CD14-positive monocyte (primary cell): Measurements from ENCODE around the gene ITIH6. TPM values are rescaled to one million over a fixed set of nuclear protein-coding genes. Genes with fewer than 3 reads are reported as not detected.
"Not testable (repeated sequence)": the region's sequence is repeated elsewhere in the genome, so short reads cannot be mapped to it uniquely, and the experiment has no call there.

ENCODE experiments used
- DNase-seq, 3 donors: peaks; one replicate each; pipeline ENCODE4 v3.0.0-alpha.2; 2011 to 2022
- H2AFZ ChIP-seq: 2 replicates; pipeline ENCODE4 v1.6.0; 2012; ENCODE audit warnings: mild to moderate bottlenecking, low read depth, low read length, inconsistent platforms; ENCODE audit not compliant: insufficient read depth, poor library complexity, severe bottlenecking
- H3K27ac ChIP-seq, 2 donors: 1 replicate in 1 of 2; 2 replicates in 1 of 2; pipeline ENCODE4 v1.5.1; 2012 to 2013; ENCODE audit warnings: low read length in 2 of 2, control low read depth in 1 of 2, inconsistent platforms in 1 of 2, low read depth in 1 of 2, mild to moderate bottlenecking in 1 of 2
- H3K27me3 ChIP-seq, 2 donors: one replicate each; pipeline versions ENCODE4 v1.6.0 to v1.6.1; 2011 to 2013; ENCODE audit warnings: low read length in 2 of 2; ENCODE audit not compliant: control insufficient read depth in 2 of 2, insufficient read depth in 2 of 2
- H3K36me3 ChIP-seq, 2 donors: replicated peaks in 1 of 2; 1 replicate in 1 of 2; 2 replicates in 1 of 2; pipeline versions ENCODE4 v1.5.1 to v1.6.1; 2012 to 2013; ENCODE audit warnings: low read length in 2 of 2, control low read depth in 1 of 2, inconsistent platforms in 1 of 2, mild to moderate bottlenecking in 1 of 2; ENCODE audit not compliant: insufficient read depth in 2 of 2, control insufficient read depth in 1 of 2
- H3K4me1 ChIP-seq, 2 donors: 1 replicate in 1 of 2; 2 replicates in 1 of 2; pipeline versions ENCODE4 v1.5.1 to v1.6.1; 2012 to 2013; ENCODE audit warnings: low read length in 2 of 2, control low read depth in 1 of 2, inconsistent platforms in 1 of 2, mild to moderate bottlenecking in 1 of 2, moderate library complexity in 1 of 2; ENCODE audit not compliant: insufficient read depth in 2 of 2, control insufficient read depth in 1 of 2
- H3K4me2 ChIP-seq: replicated peaks from 2 replicates; pipeline ENCODE3; 2012; ENCODE audit warnings: low read length, moderate library complexity, mild to moderate bottlenecking; ENCODE audit not compliant: poor library complexity, severe bottlenecking; ENCODE audit errors: extremely low read depth
- H3K4me3 ChIP-seq, 3 experiments: fragments of 200-600 bp in 1 of 3; sonication (generic) in 1 of 3; replicated peaks in 1 of 3; 1 replicate in 2 of 3; 2 replicates in 1 of 3; pipeline ENCODE4 v1.5.1; 2011 to 2013; ENCODE audit warnings: low read length in 3 of 3, mild to moderate bottlenecking in 3 of 3, control low read depth in 2 of 3, low read depth in 2 of 3, inconsistent platforms in 1 of 3, moderate library complexity in 1 of 3
- H3K79me2 ChIP-seq: 2 replicates; pipeline ENCODE4 v1.6.0; 2012; ENCODE audit warnings: mild to moderate bottlenecking, control low read depth, inconsistent platforms, low read length, moderate library complexity; ENCODE audit not compliant: insufficient read depth
- H3K9ac ChIP-seq: 2 replicates; pipeline ENCODE4 v1.6.0; 2017; ENCODE audit warnings: low read length, mild to moderate bottlenecking; ENCODE audit not compliant: insufficient read depth, poor library complexity, severe bottlenecking
- H3K9me3 ChIP-seq, 2 donors: replicated peaks in 1 of 2; 1 replicate in 1 of 2; 2 replicates in 1 of 2; pipeline versions ENCODE4 v1.5.1 to v1.6.1; 2012 to 2013; ENCODE audit warnings: low read length in 2 of 2, control low read depth in 1 of 2; ENCODE audit not compliant: control insufficient read depth in 1 of 2, insufficient read depth in 1 of 2
- H4K20me1 ChIP-seq: 2 replicates; pipeline ENCODE4 v1.6.0; 2012; ENCODE audit warnings: mild to moderate bottlenecking, low read length, control low read depth, moderate library complexity; ENCODE audit not compliant: insufficient read depth
- H3K27ac Mint-ChIP-seq, 7 donors: one replicate each; pipeline ENCODE4 v1.8.0; 2020; ENCODE audit warnings: mild to moderate bottlenecking in 7 of 7, mixed read lengths in 7 of 7, moderate library complexity in 6 of 7, inconsistent platforms in 2 of 7
- H3K27me3 Mint-ChIP-seq, 3 donors: one replicate each; pipeline ENCODE4 v1.8.0; 2021 to 2022; ENCODE audit warnings: low read depth in 3 of 3, mild to moderate bottlenecking in 3 of 3, mixed read lengths in 3 of 3, moderate library complexity in 3 of 3, inconsistent platforms in 1 of 3
- H3K36me3 Mint-ChIP-seq, 2 donors: one replicate each; pipeline ENCODE4 v1.8.0; 2020; ENCODE audit warnings: mixed read lengths in 2 of 2, inconsistent platforms in 1 of 2, mild to moderate bottlenecking in 1 of 2
- H3K4me1 Mint-ChIP-seq: one replicate; pipeline ENCODE4 v1.8.0; 2020; ENCODE audit warnings: mild to moderate bottlenecking, mixed read lengths
- H3K4me3 Mint-ChIP-seq, 2 donors: one replicate each; pipeline ENCODE4 v1.8.0; 2020; ENCODE audit warnings: mild to moderate bottlenecking in 2 of 2, mixed read lengths in 2 of 2, moderate library complexity in 1 of 2
- H3K9me3 Mint-ChIP-seq, 7 donors: one replicate each; pipeline ENCODE4 v1.8.0; 2020 to 2022; ENCODE audit warnings: mixed read lengths in 7 of 7, mild to moderate bottlenecking in 6 of 7, moderate library complexity in 6 of 7, inconsistent platforms in 2 of 7
- CTCF ChIP-seq: fragments of 200-600 bp; IDR thresholded peaks from one replicate; pipeline ENCODE4 v1.8.0; 2022; ENCODE audit warnings: antibody characterized with exemption, mild to moderate bottlenecking
- WGBS: methylation state at CpG from one replicate; pipeline ENCODE4 v1.1.5; 2013; ENCODE audit warnings: missing lambda C conversion rate; ENCODE audit not compliant: insufficient coverage; 5-methylcytosine and 5-hydroxymethylcytosine counted together
- intact Hi-C, 2 donors: fragments of 100-400 bp; cut with micrococcal nuclease; formaldehyde crosslinking; loops; one replicate each; pipeline versions ENCODE4 v1.15.0 to v1.15.1; 2023
- polyA plus RNA-seq, 3 donors: library from polyadenylated mRNA; depleted of rRNA in 1 of 3; unstranded in 2 of 3; stranded (reverse) in 1 of 3; fragments of 300-500 nt in 2 of 3; fragments of >200 nt in 1 of 3; fragmentation: Illumina TruSeq in 2 of 3; gene quantifications; 1 replicate in 2 of 3; 2 replicates in 1 of 3; pipeline ENCODE4 v1.2.3, GENCODE V29; 2012 to 2021

ITIH6 gene
- polyA plus RNA-seq, 3 donors = not detected

GRCh38 chrX:54746928-54747327 is 51.1 kb downstream of the ITIH6 start:
- Histone ChIP-seq H4K20me1 (no peaks in the 10 kb centered on the region), H3K9me3 (no peaks in the 10 kb centered on the region), H3K27ac (no peak overlapping the region), H3K36me3 (no peaks in the 10 kb centered on the region), H3K9ac (no peak overlapping the region), H3K79me2 (no peaks in the 10 kb centered on the region), H3K4me1 (no peaks in the 10 kb centered on the region), H3K27me3 (no peaks in the 10 kb centered on the region), H3K4me3 (no peak overlapping the region), H3K4me2 (no peak overlapping the region), H2AFZ (no peak overlapping the region)
- no peak overlapping the region for H3K4me3 Mint-ChIP-seq
- peaks cover 0 to 5% (median 2%) of the 10 kb centered on the region in 7 donors for H3K9me3 Mint-ChIP-seq
- peaks cover 0 to 9% (median 1%) of the 10 kb centered on the region in 3 donors for H3K27me3 Mint-ChIP-seq
- no CpG with 5 or more reads among the region's 2 CpGs for WGBS
- TF ChIP-seq CTCF = no peak
- DNase-seq = no peak
- no peak overlapping the region for H3K27ac Mint-ChIP-seq
- H3K36me3 Mint-ChIP-seq = no peaks in the 10 kb centered on the region
- intact Hi-C loops = no loop called here
- no peaks in the 10 kb centered on the region for H3K4me1 Mint-ChIP-seq

DNA sequence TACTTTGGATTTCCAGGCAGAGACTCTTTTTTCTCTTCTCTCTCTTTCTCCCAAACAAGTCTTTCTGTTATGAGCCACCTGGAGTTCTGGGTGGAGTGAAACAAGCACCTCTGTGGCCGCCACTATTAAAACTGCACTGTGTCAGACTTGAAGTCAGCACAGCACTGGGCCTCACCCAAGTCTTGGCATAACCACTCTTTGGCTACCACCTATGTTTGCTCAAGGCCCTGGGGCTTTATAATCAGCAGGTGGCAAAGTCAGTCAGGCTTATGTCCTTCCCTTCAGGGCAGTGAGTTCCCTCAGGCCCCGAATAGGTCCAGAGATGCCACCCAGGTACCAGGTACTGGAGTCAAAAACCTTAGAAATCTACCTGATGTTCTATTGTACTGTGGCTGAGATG is 52.4 kb downstream of the ITIH6 start:
- no peaks in the 10 kb centered on the region for H4K20me1 ChIP-seq
- H3K36me3 Mint-ChIP-seq = no peaks in the 10 kb centered on the region
- no peaks in the 10 kb centered on the region for H3K4me1 Mint-ChIP-seq
- intact Hi-C loops = no loop called here
- peaks cover 0 to 7% (median 1%) of the 10 kb centered on the region in 3 donors for H3K27me3 Mint-ChIP-seq
- TF ChIP-seq CTCF = no peak
- H3K27ac ChIP-seq = no peak overlapping the region
- no CpG with 5 or more reads among the region's 2 CpGs for WGBS
- no peak overlapping the region for H3K4me3 ChIP-seq
- peaks cover 0 to 8% (median 2%) of the 10 kb centered on the region in 7 donors for H3K9me3 Mint-ChIP-seq
- no peaks in the 10 kb centered on the region for H3K27me3 ChIP-seq
- H2AFZ ChIP-seq = no peak overlapping the region
- H3K9ac ChIP-seq = no peak overlapping the region
- no peak overlapping the region for H3K4me3 Mint-ChIP-seq
- H3K36me3 ChIP-seq = no peaks in the 10 kb centered on the region
- H3K4me1 ChIP-seq = no peaks in the 10 kb centered on the region
- H3K79me2 ChIP-seq = no peaks in the 10 kb centered on the region
- no peak overlapping the region for H3K4me2 ChIP-seq
- no peak overlapping the region for H3K27ac Mint-ChIP-seq
- no peak for DNase-seq
- no peaks in the 10 kb centered on the region for H3K9me3 ChIP-seq

GRCh38 chrX:54738567-54738966 is 59.5 kb downstream of the ITIH6 start:
- H3K36me3 Mint-ChIP-seq, intact Hi-C loops, H3K9ac ChIP-seq, H3K27me3 ChIP-seq, DNase-seq, H3K4me3 Mint-ChIP-seq, H3K4me1 ChIP-seq, H3K27ac ChIP-seq, H3K27me3 Mint-ChIP-seq, H3K4me1 Mint-ChIP-seq, H4K20me1 ChIP-seq, H3K79me2 ChIP-seq, H3K4me2 ChIP-seq, H3K36me3 ChIP-seq, H3K4me3 ChIP-seq, H3K9me3 ChIP-seq, H2AFZ ChIP-seq, H3K27ac Mint-ChIP-seq: not testable (repeated sequence)
- peaks cover 13 to 29% (median 17%) of the 10 kb centered on the region in 7 donors for H3K9me3 Mint-ChIP-seq
- WGBS = 100% methylated on average over 1 of the region's 6 CpGs
